Breast epithelium (tissue), 4 donors: Measurements from ENCODE around the gene MOCS3. TPM values are rescaled to one million over a fixed set of nuclear protein-coding genes. Genes with fewer than 3 reads are reported as not detected.

Source experiments
- DNase-seq, 2 donors: peaks; one replicate each; pipeline ENCODE4 v3.0.0-alpha.2; 2019; ENCODE audit warnings: low spot score in 2 of 2
- H3K27ac ChIP-seq, 2 donors: fragments of 200-600 bp; sonication (generic) in 1 of 2; one replicate each; pipeline ENCODE4 v1.5.1; 2016 to 2019; ENCODE audit warnings: mild to moderate bottlenecking in 1 of 2
- H3K27me3 ChIP-seq, 2 donors: fragments of 200-600 bp; sonication (generic) in 1 of 2; one replicate each; pipeline versions ENCODE4 v1.5.1 to v1.6.0; 2017 to 2019; ENCODE audit warnings: control low read depth in 1 of 2, mild to moderate bottlenecking in 1 of 2
- H3K36me3 ChIP-seq: fragments of 200-600 bp; one replicate; pipeline ENCODE4 v1.5.1; 2019
- H3K4me1 ChIP-seq, 2 donors: fragments of 200-600 bp; sonication (generic); one replicate each; pipeline ENCODE4 v1.5.1; 2016 to 2019; ENCODE audit warnings: control low read depth in 1 of 2
- H3K4me3 ChIP-seq, 3 donors: fragments of 200-600 bp; sonication (generic); 1 replicate in 2 of 3; 2 replicates in 1 of 3; pipeline ENCODE4 v1.5.1; 2016 to 2019; ENCODE audit warnings: mild to moderate bottlenecking in 3 of 3, moderate library complexity in 2 of 3
- H3K9me3 ChIP-seq, 2 donors: fragments of 200-600 bp; sonication (generic) in 1 of 2; one replicate each; pipeline ENCODE4 v1.5.1; 2016 to 2019; ENCODE audit warnings: control low read depth in 1 of 2
- POLR2A ChIP-seq: fragments of 450-650 bp; IDR thresholded peaks from one replicate; pipeline ENCODE4 v1.6.1; 2016; ENCODE audit warnings: antibody characterized with exemption, mild to moderate bottlenecking, moderate library complexity
- POLR2AphosphoS5 ChIP-seq, 3 donors: sonication (generic); formaldehyde crosslinking; IDR thresholded peaks; one replicate each; pipeline ENCODE4 v1.6.1; 2017; ENCODE audit warnings: antibody characterized with exemption in 3 of 3
- intact Hi-C: fragments of 100-400 bp; cut with DNase I; formaldehyde crosslinking; loops from one replicate; pipeline ENCODE4 v1.15.1; 2023; ENCODE audit warnings: low total_unique reads
- total RNA-seq, 3 donors: library from RNA; depleted of rRNA; stranded (reverse); fragments of >200 nt; gene quantifications; one replicate each; pipeline ENCODE4 v1.1.0, GENCODE V29; 2016
- TF ChIP-seq, protein P1 (sequence below), 3 donors: fragments of 450-650 bp; IDR thresholded peaks; one replicate each; pipeline ENCODE4 v1.5.1; 2016 to 2017; ENCODE audit warnings: antibody characterized with exemption in 3 of 3, mild to moderate bottlenecking in 3 of 3, moderate library complexity in 3 of 3

MOCS3 gene
- total RNA-seq, 3 donors from 2014 or later = 4.5 to 6.4 (median 4.9) TPM

GRCh38 chr20:50948132-50948785 lies 10.4 kb upstream of the MOCS3 start:
- Histone ChIP-seq H3K4me1 (no peaks in the 10 kb centered on the region), H3K27ac (no peak overlapping the region), H3K36me3 (peaks cover 12% of the 10 kb centered on the region), H3K4me3 (no peak overlapping the region), H3K9me3 (no peaks in the 10 kb centered on the region), H3K27me3 (no peaks in the 10 kb centered on the region)
- no peak for DNase-seq
- intact Hi-C loops = no loop called here
- TF ChIP-seq, protein P1, sequence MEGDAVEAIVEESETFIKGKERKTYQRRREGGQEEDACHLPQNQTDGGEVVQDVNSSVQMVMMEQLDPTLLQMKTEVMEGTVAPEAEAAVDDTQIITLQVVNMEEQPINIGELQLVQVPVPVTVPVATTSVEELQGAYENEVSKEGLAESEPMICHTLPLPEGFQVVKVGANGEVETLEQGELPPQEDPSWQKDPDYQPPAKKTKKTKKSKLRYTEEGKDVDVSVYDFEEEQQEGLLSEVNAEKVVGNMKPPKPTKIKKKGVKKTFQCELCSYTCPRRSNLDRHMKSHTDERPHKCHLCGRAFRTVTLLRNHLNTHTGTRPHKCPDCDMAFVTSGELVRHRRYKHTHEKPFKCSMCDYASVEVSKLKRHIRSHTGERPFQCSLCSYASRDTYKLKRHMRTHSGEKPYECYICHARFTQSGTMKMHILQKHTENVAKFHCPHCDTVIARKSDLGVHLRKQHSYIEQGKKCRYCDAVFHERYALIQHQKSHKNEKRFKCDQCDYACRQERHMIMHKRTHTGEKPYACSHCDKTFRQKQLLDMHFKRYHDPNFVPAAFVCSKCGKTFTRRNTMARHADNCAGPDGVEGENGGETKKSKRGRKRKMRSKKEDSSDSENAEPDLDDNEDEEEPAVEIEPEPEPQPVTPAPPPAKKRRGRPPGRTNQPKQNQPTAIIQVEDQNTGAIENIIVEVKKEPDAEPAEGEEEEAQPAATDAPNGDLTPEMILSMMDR (IDR thresholded peaks at IDR 0.05) = no peak
- TF ChIP-seq POLR2AphosphoS5 (IDR thresholded peaks at IDR 0.05) (no peak), POLR2A (no peak)

DNA sequence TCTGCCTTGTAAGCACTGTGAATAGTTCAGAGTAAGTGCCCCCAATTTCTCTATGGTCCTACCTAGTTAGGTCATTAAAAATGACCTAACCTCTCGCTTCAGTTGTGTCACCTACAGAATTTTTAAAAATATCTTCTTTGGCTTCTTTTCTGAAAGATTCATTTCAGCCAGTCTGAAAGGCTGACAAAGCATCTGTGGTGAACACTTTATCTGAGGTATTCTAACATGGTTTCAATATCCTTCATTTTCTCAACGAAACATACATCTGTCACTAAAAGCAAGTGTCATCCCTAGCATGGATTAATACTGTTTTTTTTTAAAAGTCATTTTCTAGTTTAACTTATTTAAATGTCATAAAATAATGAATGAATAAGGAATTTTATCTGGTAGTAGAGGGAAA lies 5.4 kb upstream of the MOCS3 start:
- intact Hi-C loops = no loop called here
- H3K27ac ChIP-seq = no peak overlapping the region
- TF ChIP-seq, protein P1 (IDR thresholded peaks at IDR 0.05) = no peak
- no peak for DNase-seq
- H3K4me3 ChIP-seq = no peak overlapping the region
- no peaks in the 10 kb centered on the region for H3K36me3 ChIP-seq
- peaks cover 0 to 14% of the 10 kb centered on the region in 2 donors for H3K4me1 ChIP-seq
- no peaks in the 10 kb centered on the region for H3K9me3 ChIP-seq
- H3K27me3 ChIP-seq = no peaks in the 10 kb centered on the region

- no peaks in the 10 kb centered on the region for H3K36me3 ChIP-seq
- H3K4me3 ChIP-seq = no peak overlapping the region
- no peak overlapping the region for H3K27ac ChIP-seq
- H3K4me1 ChIP-seq = peaks cover 0 to 14% of the 10 kb centered on the region in 2 donors
- H3K9me3 ChIP-seq = no peaks in the 10 kb centered on the region
- intact Hi-C loops = no loop called here
- H3K27me3 ChIP-seq = no peaks in the 10 kb centered on the region
- TF ChIP-seq POLR2AphosphoS5 (IDR thresholded peaks at IDR 0.05) (no peak), POLR2A (no peak)
- TF ChIP-seq, protein P1 (IDR thresholded peaks at IDR 0.05) = no peak
- no peak for DNase-seq
These were observed 4.8 kb upstream of the MOCS3 start for GRCh38 chr20:50953821-50954220.

- intact Hi-C loops = no loop called here
- Histone ChIP-seq H3K36me3 (no peaks in the 10 kb centered on the region), H3K4me1 (peaks cover 0 to 23% of the 10 kb centered on the region in 2 donors), H3K27me3 (no peaks in the 10 kb centered on the region), H3K27ac (peak overlapping the region in 1 of 2 donors; percentile 96), H3K4me3 (peak overlapping the region; percentile 59 to 95 (median 92)), H3K9me3 (no peaks in the 10 kb centered on the region)
- TF ChIP-seq, protein P1 (IDR thresholded peaks at IDR 0.05) = no peak
- no peak for TF ChIP-seq POLR2A
- TF ChIP-seq POLR2AphosphoS5 (IDR thresholded peaks at IDR 0.05) = no peak
- DNase-seq = no peak
These were observed 1.3 kb upstream of the MOCS3 start for GRCh38 chr20:50957276-50957675.

- DNase-seq = peak; percentile 82 to 91
- intact Hi-C loops = no loop called here
- no peaks in the 10 kb centered on the region for H3K36me3 ChIP-seq
- peak within 1 kb of the TSS; percentile 94 to 96 for H3K27ac ChIP-seq
- TF ChIP-seq, protein P1 (IDR thresholded peaks at IDR 0.05) = no peak
- TF ChIP-seq POLR2AphosphoS5 (IDR thresholded peaks at IDR 0.05) (peak; percentile 97 to 100 (median 98)), POLR2A (peak; percentile 62)
- peak within 1 kb of the TSS; percentile 59 to 95 (median 92) for H3K4me3 ChIP-seq
- peaks cover 0 to 23% of the 10 kb centered on the region in 2 donors for H3K4me1 ChIP-seq
- no peaks in the 10 kb centered on the region for H3K9me3 ChIP-seq
- no peaks in the 10 kb centered on the region for H3K27me3 ChIP-seq
These were observed 612 bp upstream of the MOCS3 start, which contains the start of gene DPM1 for GRCh38 chr20:50957798-50958614. DPM1 (minus strand) TSS chr20:50958532; CDS start chr20:50958523, 9 bp downstream.
